ENCODE results near the gene MAEA.

The MAEA gene

GRCh38 chr4:1289207-1290164, at the start of gene MAEA:
MAEA (plus strand) TSS chr4:1289891; CDS start chr4:1289914, 23 bp downstream.
- peak; percentile 98 for DNase-seq (ENCODE audit: low read depth)

DNA sequence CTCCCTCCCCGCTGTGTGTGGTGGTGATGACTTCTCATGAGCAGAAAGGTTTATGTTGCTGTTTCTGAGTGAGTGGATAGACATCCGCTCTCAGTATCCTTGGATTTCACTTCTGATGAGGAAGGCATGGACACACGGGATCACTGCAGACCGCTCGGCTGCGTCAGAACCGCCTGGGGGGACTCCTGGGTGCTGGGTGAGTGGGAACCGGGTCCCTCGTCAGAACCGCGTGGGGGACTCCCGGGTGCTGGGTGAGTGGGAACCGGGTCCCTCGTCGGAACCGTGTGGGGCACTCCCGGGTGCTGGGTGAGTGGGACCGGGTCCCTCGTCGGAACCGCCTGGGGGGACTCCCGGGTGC, 49.8 kb upstream of the MAEA start:
- no peak for DNase-seq (ENCODE audit: low read depth)

GRCh38 chr4:1240721-1241465, 48.8 kb upstream of the MAEA start:
- no peak for DNase-seq (ENCODE audit: low read depth)

DNA sequence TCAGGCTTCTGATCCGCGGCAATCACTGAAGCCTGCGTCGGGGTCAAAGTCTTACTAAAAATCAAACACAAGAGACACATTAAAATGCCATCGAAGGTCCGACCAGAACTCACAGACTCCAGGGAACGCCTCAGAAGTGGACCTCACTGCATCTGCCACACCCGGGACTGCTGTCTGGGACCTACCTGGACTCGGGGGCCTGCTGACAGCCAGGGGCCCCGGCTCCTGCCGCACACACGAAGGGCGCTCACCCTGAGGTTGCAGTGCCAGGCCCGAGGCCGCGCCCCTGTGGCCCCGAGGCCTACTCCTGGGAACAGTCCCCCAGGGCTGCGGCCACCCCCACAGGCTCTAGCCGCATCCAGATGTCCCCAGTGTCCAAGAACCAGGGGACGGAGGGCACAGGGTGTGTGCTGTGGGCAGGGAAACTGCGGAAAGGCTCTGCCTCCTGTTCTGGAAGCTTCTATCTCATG, 48.2 kb upstream of the MAEA start:
- DNase-seq (ENCODE audit: low read depth), result no peak

GRCh38 chr4:1241936-1242505, 47.7 kb upstream of the MAEA start:
- no peak for DNase-seq (ENCODE audit: low read depth)

- DNase-seq (ENCODE audit: low read depth), result no peak
Observed at GRCh38 chr4:1242506-1243450, 46.9 kb upstream of the MAEA start.

GRCh38 chr4:1243451-1244080, 46.1 kb upstream of the MAEA start:
- no peak for DNase-seq (ENCODE audit: low read depth)

DNA sequence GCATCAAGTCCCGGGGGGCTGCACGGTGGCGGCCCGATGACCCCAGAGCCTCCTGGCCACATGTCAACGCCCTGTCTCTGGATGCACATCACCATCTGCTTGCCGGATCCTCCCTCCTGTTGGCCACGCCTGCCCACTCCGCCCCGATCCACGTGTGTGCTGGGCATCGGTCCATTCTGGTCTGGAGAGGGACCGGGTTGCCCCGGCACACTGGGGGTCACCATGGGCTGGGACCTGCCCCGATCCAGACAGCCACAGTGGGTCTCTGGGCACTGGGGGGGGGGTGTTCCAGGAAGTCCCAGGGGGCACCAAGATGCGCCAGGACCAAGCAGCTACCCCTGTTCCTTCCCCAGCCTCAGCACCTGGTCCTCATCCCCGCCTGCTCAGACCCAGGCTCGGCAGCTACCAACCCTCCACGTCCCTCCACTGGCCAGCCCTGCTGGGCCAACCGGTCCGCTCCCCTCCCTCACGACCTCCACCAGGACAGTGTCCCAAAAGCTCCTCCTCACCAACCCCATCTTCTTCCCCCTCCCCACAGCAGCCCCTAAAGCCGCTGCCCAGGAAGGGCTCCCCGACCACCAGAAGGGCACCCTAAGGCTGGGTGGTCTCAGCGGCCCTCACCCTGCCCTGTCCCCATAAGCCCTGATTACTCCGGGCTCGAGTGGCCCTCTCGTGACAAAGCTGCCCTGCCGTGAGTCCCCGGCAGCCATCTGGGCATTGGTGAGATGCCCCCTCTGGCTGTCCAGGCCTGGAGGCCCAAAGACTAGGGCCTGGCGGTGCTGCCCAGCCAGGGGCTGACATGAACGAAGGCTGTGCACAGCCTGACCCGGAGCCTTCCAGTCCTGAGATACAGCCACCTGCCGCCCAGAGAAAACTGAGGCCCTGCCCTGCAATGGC, 45.4 kb upstream of the MAEA start:
- DNase-seq (ENCODE audit: low read depth), result no peak

DNA sequence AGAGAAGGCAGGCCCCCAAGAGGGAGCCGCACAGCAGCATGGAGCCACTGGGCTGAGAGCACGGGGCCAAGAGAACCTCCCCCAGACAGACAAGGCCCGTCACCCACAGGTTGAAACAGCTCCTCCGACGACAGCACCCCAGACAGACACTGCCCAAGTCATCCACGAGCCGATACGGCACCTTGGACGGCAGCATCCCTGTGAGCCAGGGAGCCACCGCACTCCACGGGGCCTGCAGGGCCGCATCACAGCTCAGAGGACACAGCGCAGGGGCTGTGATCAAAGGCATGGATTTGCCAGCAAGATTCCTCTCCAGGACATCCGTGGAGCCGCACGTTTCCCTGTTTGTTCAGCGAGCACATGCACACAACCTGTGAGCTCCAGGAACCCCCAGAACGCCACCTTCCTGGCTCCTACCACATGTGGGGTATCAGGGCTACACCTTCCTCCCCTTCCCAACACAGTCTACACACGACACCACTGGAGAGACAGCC, 44.7 kb upstream of the MAEA start:
- no peak for DNase-seq (ENCODE audit: low read depth)

DNA sequence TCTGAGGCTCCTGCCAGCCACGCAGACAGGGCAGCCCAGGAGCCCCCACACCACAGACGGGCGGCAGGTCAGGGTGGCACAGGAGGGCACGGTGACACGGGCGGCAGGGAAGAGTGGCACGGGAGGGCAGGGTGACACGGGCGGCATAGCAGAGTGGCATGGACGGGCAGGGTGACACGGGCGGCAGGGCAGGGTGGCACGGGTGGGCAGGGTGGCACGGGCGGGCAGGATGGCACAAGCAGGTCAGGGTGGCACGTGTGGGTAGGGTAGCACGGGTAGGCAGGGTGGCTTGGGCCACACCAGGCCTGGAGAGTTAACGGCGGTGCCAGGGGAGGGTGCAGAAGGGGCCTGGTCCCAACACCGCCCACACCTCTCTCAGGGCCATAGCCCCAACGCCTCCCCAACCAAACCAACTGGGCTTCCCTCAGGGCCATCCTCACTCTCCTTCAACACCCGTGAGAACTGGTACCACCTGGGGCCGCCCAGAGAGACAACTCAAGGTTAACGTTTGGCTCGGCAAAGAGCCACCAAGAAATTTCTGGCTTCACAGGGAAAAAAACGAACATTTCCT, 44.1 kb upstream of the MAEA start:
- no peak for DNase-seq (ENCODE audit: low read depth)

DNA sequence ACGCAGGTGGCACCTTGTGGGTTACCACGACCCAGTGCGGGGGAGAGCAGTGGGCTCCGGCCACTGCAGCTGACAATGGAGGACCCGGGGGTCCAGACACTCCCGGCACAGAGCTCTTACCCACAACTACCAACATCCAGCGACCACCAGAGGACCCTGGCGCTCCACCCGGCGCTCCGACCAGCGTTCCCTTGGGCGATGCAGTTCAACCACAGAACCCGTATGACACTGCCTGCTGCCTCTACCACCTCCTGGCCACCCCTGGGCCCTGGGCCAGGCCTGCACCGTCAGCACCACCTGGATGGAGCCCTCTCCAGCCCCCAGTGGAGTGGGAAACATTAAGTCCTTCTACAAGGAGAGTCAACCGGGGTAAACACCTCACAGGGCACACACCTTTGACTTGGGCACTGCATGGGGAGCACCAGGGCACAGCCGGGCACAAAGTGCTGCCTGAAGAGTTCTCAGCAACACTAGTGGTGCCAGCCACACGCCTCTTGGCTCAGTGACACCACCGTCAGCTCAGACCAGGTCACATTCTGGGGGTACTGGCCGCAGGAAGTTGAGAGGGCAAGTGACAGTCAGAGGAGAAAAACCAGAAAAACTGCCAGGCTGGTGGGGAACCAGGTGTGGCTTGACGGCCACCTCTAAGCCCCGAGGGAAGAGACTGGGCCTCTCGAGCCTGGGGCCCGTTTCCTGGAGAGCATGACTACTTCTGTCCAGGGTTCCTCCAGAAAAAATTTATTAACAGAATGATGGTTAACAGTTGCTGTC, 43.4 kb upstream of the MAEA start:
- DNase-seq (ENCODE audit: low read depth), result no peak

- DNase-seq (ENCODE audit: low read depth), result peak; percentile 27
Observed at GRCh38 chr4:1246901-1247863, 42.5 kb upstream of the MAEA start.

GRCh38 chr4:1247864-1248244, 41.8 kb upstream of the MAEA start:
- no peak for DNase-seq (ENCODE audit: low read depth)

- DNase-seq (ENCODE audit: low read depth), result peak; percentile 86
Observed at GRCh38 chr4:1248245-1249147, 41.2 kb upstream of the MAEA start, which contains the start of gene CTBP1. CTBP1 (minus strand) TSS chr4:1249130; CDS start chr4:1241331, 7,799 bp downstream.

GRCh38 chr4:1249148-1249730, 40.5 kb upstream of the MAEA start:
- DNase-seq (ENCODE audit: low read depth), result peak; percentile 83
